Neural crest cell (in vitro differentiated cells): ENCODE measurements around the gene FHOD3. TPM values are rescaled to one million over a fixed set of nuclear protein-coding genes. Genes with fewer than 3 reads are reported as not detected.

Experiments
- DNase-seq: peaks from one replicate; pipeline ENCODE4 v3.0.0; 2021; ENCODE audit warnings: low read depth, mixed read lengths, low spot score
- H3K27ac Mint-ChIP-seq: one replicate; pipeline ENCODE4 v1.8.0; 2021; ENCODE audit warnings: mild to moderate bottlenecking, mixed read lengths; ENCODE audit not compliant: unreplicated experiment
- H3K27me3 Mint-ChIP-seq: 2 replicates; pipeline ENCODE4 v1.8.0; 2021; ENCODE audit warnings: low read depth, mild to moderate bottlenecking, mixed read lengths
- H3K36me3 Mint-ChIP-seq: 2 replicates; pipeline ENCODE4 v1.8.0; 2021; ENCODE audit warnings: low read depth, mild to moderate bottlenecking, mixed read lengths
- H3K4me1 Mint-ChIP-seq: 2 replicates; pipeline ENCODE4 v1.8.0; 2021; ENCODE audit warnings: mixed read lengths
- H3K4me3 Mint-ChIP-seq: one replicate; pipeline ENCODE4 v1.8.0; 2021; ENCODE audit warnings: mild to moderate bottlenecking, mixed read lengths
- H3K9me3 Mint-ChIP-seq: 2 replicates; pipeline ENCODE4 v1.8.0; 2021; ENCODE audit warnings: mixed read lengths
- CTCF ChIP-seq: fragments of 200-600 bp; sonication (generic); conservative IDR thresholded peaks from 2 replicates; pipeline ENCODE4 v1.5.0; 2021; ENCODE audit warnings: antibody characterized with exemption, mild to moderate bottlenecking
- total RNA-seq: library from RNA; stranded (reverse); gene quantifications from 2 replicates; pipeline ENCODE4 v1.2.1, GENCODE V29; 2021

The FHOD3 gene
- total RNA-seq, 1 donor from 2014 or later: 28.6 TPM

- no peak for DNase-seq
- Mint-ChIP-seq H3K27me3 (no peaks in the 10 kb centered on the region), H3K4me3 (no peak overlapping the region), H3K9me3 (peaks cover 6% of the 10 kb centered on the region), H3K36me3 (peaks cover 16% of the 10 kb centered on the region), H3K27ac (no peak overlapping the region), H3K4me1 (peaks cover 45% of the 10 kb centered on the region)
- TF ChIP-seq CTCF: no peak
Measured at GRCh38 chr18:36580874-36581750, 283.6 kb downstream of the FHOD3 start.

- no peak for TF ChIP-seq CTCF
- no peaks in the 10 kb centered on the region for H3K27me3 Mint-ChIP-seq
- H3K9me3 Mint-ChIP-seq: no peaks in the 10 kb centered on the region
- H3K4me3 Mint-ChIP-seq: no peak overlapping the region
- peak overlapping the region; percentile 65 for H3K27ac Mint-ChIP-seq
- H3K36me3 Mint-ChIP-seq: peaks cover 9% of the 10 kb centered on the region
- DNase-seq: peak; percentile 23
- H3K4me1 Mint-ChIP-seq: peaks cover 50% of the 10 kb centered on the region
Measured at GRCh38 chr18:36582988-36583745, 285.7 kb downstream of the FHOD3 start.

GRCh38 chr18:36589857-36590543 is 292.5 kb downstream of the FHOD3 start:
- H3K4me3 Mint-ChIP-seq: no peak overlapping the region
- H3K9me3 Mint-ChIP-seq: no peaks in the 10 kb centered on the region
- H3K27ac Mint-ChIP-seq: no peak overlapping the region
- no peak for TF ChIP-seq CTCF
- peaks cover 35% of the 10 kb centered on the region for H3K4me1 Mint-ChIP-seq
- no peak for DNase-seq
- H3K36me3 Mint-ChIP-seq: no peaks in the 10 kb centered on the region
- H3K27me3 Mint-ChIP-seq: no peaks in the 10 kb centered on the region

- Mint-ChIP-seq H3K36me3 (no peaks in the 10 kb centered on the region), H3K4me3 (no peak overlapping the region), H3K4me1 (peaks cover 26% of the 10 kb centered on the region), H3K9me3 (no peaks in the 10 kb centered on the region), H3K27ac (no peak overlapping the region), H3K27me3 (no peaks in the 10 kb centered on the region)
- DNase-seq: no peak
- no peak for TF ChIP-seq CTCF
Measured at GRCh38 chr18:36590621-36591580, 293.4 kb downstream of the FHOD3 start.

- H3K27ac Mint-ChIP-seq: no peak overlapping the region
- H3K9me3 Mint-ChIP-seq: no peaks in the 10 kb centered on the region
- TF ChIP-seq CTCF: no peak
- H3K36me3 Mint-ChIP-seq: no peaks in the 10 kb centered on the region
- no peak overlapping the region for H3K4me3 Mint-ChIP-seq
- no peaks in the 10 kb centered on the region for H3K27me3 Mint-ChIP-seq
- peaks cover 20% of the 10 kb centered on the region for H3K4me1 Mint-ChIP-seq
- no peak for DNase-seq
Measured at GRCh38 chr18:36592282-36592681, 294.8 kb downstream of the FHOD3 start.
